Suppressor macrophage treated with lipopolysaccharide for 4 hours (primary cell): ENCODE measurements around the gene GPA33.

ENCODE experiments used
- DNase-seq: peaks from one replicate; pipeline ENCODE4 v3.0.0-alpha.2; 2020

The GPA33 gene

GRCh38 chr1:167116174-167116573 is 26.0 kb upstream of the GPA33 start:
- no peak for DNase-seq

- DNase-seq: no peak
Observed at GRCh38 chr1:167115655-167116054, 25.5 kb upstream of the GPA33 start.

GRCh38 chr1:167114725-167115124 is 24.5 kb upstream of the GPA33 start:
- peak; percentile 17 for DNase-seq

GRCh38 chr1:167111868-167112709 is 21.9 kb upstream of the GPA33 start:
- no peak for DNase-seq

- no peak for DNase-seq
Observed at GRCh38 chr1:167110586-167110985, 20.4 kb upstream of the GPA33 start.

GRCh38 chr1:167109125-167109524 is 18.9 kb upstream of the GPA33 start:
- no peak for DNase-seq

GRCh38 chr1:167107456-167107855 is 17.3 kb upstream of the GPA33 start:
- DNase-seq: no peak

GRCh38 chr1:167106119-167106461 is 15.9 kb upstream of the GPA33 start:
- no peak for DNase-seq

- DNase-seq: peak; percentile 30
Observed at GRCh38 chr1:167105271-167106118, 15.3 kb upstream of the GPA33 start.

- DNase-seq: no peak
Observed at GRCh38 chr1:167104256-167104633, 14.1 kb upstream of the GPA33 start.

GRCh38 chr1:167102906-167103573 is 12.9 kb upstream of the GPA33 start:
- no peak for DNase-seq

GRCh38 chr1:167101754-167102153 is 11.6 kb upstream of the GPA33 start:
- no peak for DNase-seq

GRCh38 chr1:167100730-167101129 is 10.6 kb upstream of the GPA33 start:
- DNase-seq: no peak

- DNase-seq: no peak
Observed at GRCh38 chr1:167099851-167100250, 9.7 kb upstream of the GPA33 start.

GRCh38 chr1:167095368-167095767 is 5.2 kb upstream of the GPA33 start:
- no peak for DNase-seq

GRCh38 chr1:167094690-167095089 is 4.5 kb upstream of the GPA33 start:
- no peak for DNase-seq

GRCh38 chr1:167093846-167094516 is 3.8 kb upstream of the GPA33 start, which contains the start of gene STYXL2:
Gene STYXL2, plus strand, starts transcription at chr1:167094075. Its CDS starts 775 bp downstream, at chr1:167094850.
- no peak for DNase-seq

- DNase-seq: no peak
Observed at GRCh38 chr1:167092653-167093052, 2.5 kb upstream of the GPA33 start.

- no peak for DNase-seq
Observed at GRCh38 chr1:167089939-167090313, 251 bp downstream of the GPA33 start.

- DNase-seq: no peak
Observed at GRCh38 chr1:167088746-167089417, 1.3 kb downstream of the GPA33 start.

- no peak for DNase-seq
Observed at GRCh38 chr1:167086768-167087167, 3.4 kb downstream of the GPA33 start.

GRCh38 chr1:167086033-167086432 is 4.1 kb downstream of the GPA33 start:
- no peak for DNase-seq
